ENCODE data around the gene ZNF740.
"Not testable (repeated sequence)": the region's sequence is repeated elsewhere in the genome, so short reads cannot be mapped to it uniquely, and the experiment has no call there.

Gene ZNF740

DNA sequence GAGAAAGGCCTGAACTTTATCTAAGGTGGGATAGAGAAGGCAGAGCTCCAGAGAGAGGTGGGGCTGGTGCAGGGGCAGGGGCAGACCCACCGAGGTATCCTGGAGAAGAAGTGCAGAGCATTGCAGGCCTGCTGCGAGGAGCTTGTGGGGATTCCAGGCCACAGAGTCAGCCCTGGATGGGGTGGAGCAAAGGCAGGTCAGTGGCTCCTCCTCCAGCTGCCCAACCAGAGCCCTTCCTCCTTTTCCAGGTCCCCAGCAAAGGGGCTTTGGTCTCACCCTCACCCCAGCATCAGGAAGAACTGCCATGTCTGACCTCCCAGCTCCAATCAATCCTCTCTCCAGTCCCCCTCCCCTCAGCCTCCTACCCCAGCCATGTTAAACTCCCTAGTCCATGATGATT, 19.8 kb upstream of the ZNF740 start:
- FAIRE-seq, result no peak
- DNase-seq (ENCODE audit: insufficient read length), result no peak
- TF ChIP-seq TAF1 (IDR thresholded peaks at IDR 0.05; ENCODE audit: borderline replicate concordance, low read depth, low read length) (no peak), POLR2AphosphoS5 (IDR thresholded peaks at IDR 0.05; ENCODE audit: low read depth, low read length) (no peak)

DNA sequence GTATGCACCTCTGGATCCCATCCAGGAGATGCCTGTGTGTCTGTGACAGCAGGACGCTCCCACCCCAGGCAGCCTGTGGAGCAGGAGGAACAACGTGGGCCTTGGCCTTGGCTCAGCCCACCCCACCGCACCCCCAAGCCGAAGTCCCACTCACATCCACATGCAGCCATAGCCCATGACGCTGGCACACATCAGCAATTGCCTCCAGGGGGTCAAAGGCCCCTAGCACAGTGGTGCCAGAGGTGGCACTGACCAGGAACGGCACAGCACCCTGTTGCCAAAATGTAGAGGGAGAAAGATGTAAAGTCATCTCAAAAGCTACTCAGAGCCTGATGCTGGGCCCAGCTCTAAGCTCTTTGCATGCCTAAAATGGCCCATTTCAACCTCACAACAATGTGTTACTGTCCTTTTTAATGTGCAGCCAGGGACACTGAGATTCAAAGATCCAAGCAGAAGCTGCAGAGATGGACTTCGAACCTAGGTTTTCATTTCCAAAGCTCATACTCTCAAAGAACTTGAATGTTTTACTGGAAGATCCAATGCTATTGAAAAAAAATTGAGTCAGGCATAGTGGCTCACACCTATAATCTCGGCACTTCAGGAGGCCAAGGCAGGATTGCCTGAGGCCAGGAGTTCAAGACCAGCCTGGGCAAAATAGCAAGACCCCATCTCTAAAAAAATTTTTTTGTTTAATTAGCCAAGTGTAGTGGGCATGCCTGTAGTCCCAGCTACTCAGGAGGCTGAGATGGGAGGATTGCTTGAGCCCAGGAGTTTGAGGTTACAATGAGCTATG, 19.2 kb upstream of the ZNF740 start:
- TF ChIP-seq POLR2A (IDR thresholded peaks at IDR 0.05; ENCODE audit: low read depth, low read length) (no peak), TAF1 (IDR thresholded peaks at IDR 0.05; ENCODE audit: borderline replicate concordance, low read depth, low read length) (no peak), POLR2AphosphoS5 (IDR thresholded peaks at IDR 0.05; ENCODE audit: low read depth, low read length) (no peak)
- DNase-seq (ENCODE audit: insufficient read length), result no peak
- no peak for FAIRE-seq

DNA sequence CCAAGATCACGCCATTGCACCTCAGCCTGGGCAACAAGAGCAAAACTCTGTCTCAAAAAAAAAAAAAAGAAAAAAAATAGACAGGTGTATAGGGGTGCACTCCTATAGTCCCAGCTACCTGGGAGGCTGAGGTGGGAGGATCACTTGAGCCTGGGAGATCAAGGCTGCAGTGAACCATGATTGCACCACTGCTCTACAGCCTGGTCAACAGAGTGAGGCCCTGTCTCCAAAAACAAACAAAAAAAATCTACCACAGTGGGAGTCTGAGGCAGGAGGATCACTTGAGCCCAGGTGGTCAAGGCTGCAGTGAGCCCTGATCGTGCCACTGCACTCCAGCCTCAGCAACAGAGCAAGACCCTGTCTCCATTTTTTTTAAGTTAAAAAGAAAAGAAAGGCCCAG, 17.5 kb upstream of the ZNF740 start:
- not testable (repeated sequence) for FAIRE-seq; DNase-seq (ENCODE audit: insufficient read length)

DNA sequence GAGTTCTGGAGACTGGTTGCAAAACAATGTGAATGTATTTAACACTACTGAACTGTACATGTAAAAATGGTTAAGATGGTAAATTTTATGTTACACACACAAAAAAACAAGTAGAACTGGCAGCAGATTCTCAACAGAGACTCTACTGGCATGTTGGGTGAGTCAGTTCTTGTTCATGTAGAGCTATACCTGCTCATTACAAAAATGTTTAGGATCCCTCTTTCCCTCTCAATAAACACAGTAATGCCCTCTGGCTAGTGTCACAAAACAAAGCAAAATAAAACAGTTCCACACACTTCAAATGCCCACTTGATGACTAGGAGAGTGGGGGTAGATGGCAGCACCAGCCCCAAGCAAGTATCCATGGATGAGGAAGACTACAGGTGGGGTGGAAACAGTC, 13.7 kb upstream of the ZNF740 start:
- DNase-seq (ENCODE audit: insufficient read length) (no peak), FAIRE-seq (no peak)
- no peak for TF ChIP-seq TAF1 (IDR thresholded peaks at IDR 0.05; ENCODE audit: borderline replicate concordance, low read depth, low read length)
- no peak for TF ChIP-seq POLR2AphosphoS5 (IDR thresholded peaks at IDR 0.05; ENCODE audit: low read depth, low read length)
- TF ChIP-seq POLR2A (IDR thresholded peaks at IDR 0.05; ENCODE audit: low read depth, low read length), result no peak

DNA sequence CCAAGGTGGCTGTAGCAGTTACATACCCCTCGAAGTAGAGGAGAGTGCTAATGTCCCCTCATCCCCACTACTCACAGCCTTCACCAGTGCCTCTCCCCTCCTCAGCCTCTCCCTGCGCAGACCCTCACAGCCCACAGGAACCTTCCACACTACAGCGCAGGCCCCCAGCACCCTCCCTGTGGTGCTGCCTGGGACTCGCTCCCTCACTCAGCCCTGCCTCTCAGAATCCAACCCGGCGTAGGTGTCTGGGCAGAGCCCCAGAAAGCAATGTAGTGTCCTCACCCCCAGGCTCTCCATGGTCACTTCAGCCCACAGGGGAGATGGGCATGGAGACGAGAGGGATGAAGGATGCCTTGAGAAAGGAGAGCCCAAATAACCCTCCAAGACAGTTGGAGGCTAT, 10.9 kb upstream of the ZNF740 start:
- DNase-seq (ENCODE audit: insufficient read length) (no peak), FAIRE-seq (no peak)
- TF ChIP-seq POLR2AphosphoS5 (IDR thresholded peaks at IDR 0.05; ENCODE audit: low read depth, low read length) (no peak), POLR2A (IDR thresholded peaks at IDR 0.05; ENCODE audit: low read depth, low read length) (no peak), TAF1 (IDR thresholded peaks at IDR 0.05; ENCODE audit: borderline replicate concordance, low read depth, low read length) (no peak)

DNA sequence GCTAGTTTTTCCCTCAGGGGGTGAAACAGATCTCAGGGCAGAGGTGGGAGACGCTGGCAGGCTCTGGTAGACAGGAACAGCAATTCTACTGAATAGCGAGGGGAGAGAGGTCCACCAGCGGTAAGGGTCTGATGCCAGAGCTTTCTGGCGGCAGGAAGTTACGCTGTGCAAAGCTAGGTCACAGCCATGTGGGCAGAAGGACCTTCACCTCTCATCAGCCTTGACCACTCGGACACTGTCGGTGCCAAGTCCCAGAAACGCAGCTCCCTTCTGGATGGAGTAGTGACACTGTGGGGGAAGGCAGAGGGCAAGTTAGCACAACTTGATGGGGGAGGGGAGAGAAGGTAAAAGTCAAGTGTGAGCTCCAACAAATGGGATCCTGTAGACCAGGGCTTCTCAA, 10.3 kb upstream of the ZNF740 start:
- DNase-seq (ENCODE audit: insufficient read length) (no peak), FAIRE-seq (no peak)
- TF ChIP-seq TAF1 (IDR thresholded peaks at IDR 0.05; ENCODE audit: borderline replicate concordance, low read depth, low read length), result no peak
- no peak for TF ChIP-seq POLR2A (IDR thresholded peaks at IDR 0.05; ENCODE audit: low read depth, low read length)
- no peak for TF ChIP-seq POLR2AphosphoS5 (IDR thresholded peaks at IDR 0.05; ENCODE audit: low read depth, low read length)

DNA sequence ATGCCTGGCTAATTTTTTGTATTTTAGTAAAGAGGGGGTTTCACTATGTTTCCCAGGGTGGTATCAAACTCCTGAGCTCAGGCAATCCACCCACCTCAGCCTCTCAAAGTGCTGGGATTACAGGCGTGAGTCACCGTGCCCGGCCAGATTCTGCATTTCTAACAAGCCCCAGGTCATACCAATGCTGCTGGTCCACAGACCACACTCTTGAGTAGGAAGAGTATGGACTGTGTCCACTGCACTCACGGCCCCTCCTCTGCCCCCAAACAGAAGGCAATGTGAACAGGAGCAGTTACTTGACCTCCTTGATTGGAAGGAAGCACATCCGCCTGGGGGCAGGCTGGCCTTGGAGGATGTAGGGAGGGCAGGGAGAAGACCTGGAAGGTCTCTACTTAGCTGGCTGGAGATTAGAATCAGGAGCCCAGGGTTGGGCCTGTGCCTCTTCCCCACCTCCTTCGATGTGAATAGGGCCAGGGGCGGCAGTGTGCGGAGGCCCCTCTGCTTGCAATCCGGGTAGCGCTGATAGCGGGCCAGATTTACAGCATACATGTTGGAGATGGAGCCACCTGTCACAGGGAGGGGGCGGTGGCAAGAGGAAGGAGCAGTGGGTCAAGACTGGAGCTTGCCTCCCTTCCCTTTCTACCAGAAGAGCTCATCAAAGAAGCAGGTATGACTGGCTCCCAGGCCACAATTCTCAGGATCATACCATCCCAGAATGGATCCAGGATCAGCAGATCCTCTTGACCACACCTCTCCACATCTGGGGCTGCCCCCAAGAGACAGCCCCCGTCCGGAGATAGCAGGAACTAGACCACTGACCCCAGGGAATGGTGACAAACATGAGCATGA, 9.4 kb upstream of the ZNF740 start:
- DNase-seq (ENCODE audit: insufficient read length) (no peak), FAIRE-seq (no peak)
- no peak for TF ChIP-seq POLR2A (IDR thresholded peaks at IDR 0.05; ENCODE audit: low read depth, low read length)
- no peak for TF ChIP-seq POLR2AphosphoS5 (IDR thresholded peaks at IDR 0.05; ENCODE audit: low read depth, low read length)
- TF ChIP-seq TAF1 (IDR thresholded peaks at IDR 0.05; ENCODE audit: borderline replicate concordance, low read depth, low read length), result no peak

DNA sequence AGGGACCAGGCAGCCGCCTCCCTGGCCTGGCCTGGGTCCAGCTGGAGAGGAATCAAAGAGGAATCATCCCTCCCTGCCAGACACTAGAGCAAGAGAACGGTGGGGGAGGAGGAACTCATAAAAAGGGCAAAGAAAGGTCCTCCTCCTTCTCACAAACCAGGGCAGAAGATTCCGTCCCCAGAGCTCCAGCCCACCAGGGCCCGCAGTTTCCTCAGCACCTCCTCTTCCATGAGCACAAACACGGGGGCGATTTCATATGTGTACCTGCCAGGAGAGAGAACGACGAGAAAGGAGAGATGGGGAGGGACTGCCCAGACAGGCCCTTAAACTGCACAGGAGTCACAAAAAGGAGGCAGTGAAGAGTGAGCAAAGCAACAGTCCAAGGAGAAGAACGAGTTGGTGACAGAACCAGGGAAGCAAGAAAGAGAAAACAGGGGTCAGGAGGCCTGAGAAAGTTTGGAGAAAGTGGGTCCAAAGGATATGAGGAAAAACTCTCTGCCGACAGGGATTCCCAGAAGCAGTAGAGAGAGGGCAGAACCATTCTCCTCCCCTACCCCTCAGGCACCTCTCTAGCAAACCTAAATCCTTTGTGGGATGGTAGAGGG, 8.7 kb upstream of the ZNF740 start:
- DNase-seq (ENCODE audit: insufficient read length) (no peak), FAIRE-seq (no peak)
- TF ChIP-seq POLR2A (IDR thresholded peaks at IDR 0.05; ENCODE audit: low read depth, low read length) (no peak), POLR2AphosphoS5 (IDR thresholded peaks at IDR 0.05; ENCODE audit: low read depth, low read length) (no peak), TAF1 (IDR thresholded peaks at IDR 0.05; ENCODE audit: borderline replicate concordance, low read depth, low read length) (no peak)

DNA sequence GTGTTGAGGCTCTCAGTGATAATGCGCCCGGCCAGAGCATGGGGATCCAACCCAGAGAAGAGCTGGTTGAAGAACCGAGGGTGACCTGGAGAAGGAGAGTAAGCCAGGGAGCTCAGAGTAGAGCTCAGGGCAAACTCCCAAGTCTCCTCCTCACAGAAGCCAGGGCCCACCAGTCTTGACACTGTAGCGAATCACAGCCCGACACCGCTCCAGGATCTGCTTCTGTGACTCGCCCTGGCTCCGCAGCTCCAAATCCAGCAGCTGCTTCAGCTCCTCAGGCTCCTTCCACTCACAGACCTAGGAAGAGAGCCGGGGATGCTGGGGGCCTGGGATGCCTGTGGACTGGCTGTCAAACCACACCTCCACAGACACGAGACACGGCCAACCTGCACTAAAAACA, 8.2 kb upstream of the ZNF740 start:
- FAIRE-seq (no peak), DNase-seq (ENCODE audit: insufficient read length) (no peak)
- TF ChIP-seq POLR2AphosphoS5 (IDR thresholded peaks at IDR 0.05; ENCODE audit: low read depth, low read length), result no peak
- no peak for TF ChIP-seq TAF1 (IDR thresholded peaks at IDR 0.05; ENCODE audit: borderline replicate concordance, low read depth, low read length)
- no peak for TF ChIP-seq POLR2A (IDR thresholded peaks at IDR 0.05; ENCODE audit: low read depth, low read length)

DNA sequence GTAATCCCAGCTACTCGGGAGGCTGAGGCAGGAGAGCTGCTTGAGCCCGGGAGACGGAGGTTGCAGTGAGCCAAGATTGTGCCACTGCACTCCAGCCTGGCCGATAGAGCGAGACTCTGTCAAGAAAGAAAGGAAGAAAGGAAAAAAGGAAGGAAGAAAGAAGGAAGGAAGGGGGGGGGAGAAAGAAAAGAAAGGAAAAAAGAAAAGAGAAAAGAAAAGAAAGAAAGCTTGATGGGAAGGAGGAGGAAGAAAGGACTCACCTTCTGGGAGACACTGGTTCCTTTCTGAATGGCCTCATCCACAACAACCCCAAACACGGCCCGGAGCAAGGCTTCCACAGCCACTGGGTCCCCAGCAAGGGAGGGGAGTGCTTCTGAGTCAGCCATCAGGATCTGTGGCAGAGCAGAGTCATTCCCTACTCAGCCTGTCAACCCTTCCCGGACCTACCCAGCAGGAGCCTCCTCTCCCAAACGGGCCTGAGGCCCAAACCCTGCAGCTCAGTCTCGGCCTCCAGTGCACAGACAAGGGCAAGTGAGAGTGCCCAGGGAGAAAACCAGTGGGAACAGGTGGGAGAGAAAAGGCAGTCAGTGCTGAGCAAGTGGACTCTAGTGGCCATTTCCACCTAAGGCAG, 7.3 kb upstream of the ZNF740 start:
- DNase-seq (ENCODE audit: insufficient read length) (no peak), FAIRE-seq (no peak)
- no peak for TF ChIP-seq POLR2AphosphoS5 (IDR thresholded peaks at IDR 0.05; ENCODE audit: low read depth, low read length)
- TF ChIP-seq TAF1 (IDR thresholded peaks at IDR 0.05; ENCODE audit: borderline replicate concordance, low read depth, low read length), result no peak
- no peak for TF ChIP-seq POLR2A (IDR thresholded peaks at IDR 0.05; ENCODE audit: low read depth, low read length)

DNA sequence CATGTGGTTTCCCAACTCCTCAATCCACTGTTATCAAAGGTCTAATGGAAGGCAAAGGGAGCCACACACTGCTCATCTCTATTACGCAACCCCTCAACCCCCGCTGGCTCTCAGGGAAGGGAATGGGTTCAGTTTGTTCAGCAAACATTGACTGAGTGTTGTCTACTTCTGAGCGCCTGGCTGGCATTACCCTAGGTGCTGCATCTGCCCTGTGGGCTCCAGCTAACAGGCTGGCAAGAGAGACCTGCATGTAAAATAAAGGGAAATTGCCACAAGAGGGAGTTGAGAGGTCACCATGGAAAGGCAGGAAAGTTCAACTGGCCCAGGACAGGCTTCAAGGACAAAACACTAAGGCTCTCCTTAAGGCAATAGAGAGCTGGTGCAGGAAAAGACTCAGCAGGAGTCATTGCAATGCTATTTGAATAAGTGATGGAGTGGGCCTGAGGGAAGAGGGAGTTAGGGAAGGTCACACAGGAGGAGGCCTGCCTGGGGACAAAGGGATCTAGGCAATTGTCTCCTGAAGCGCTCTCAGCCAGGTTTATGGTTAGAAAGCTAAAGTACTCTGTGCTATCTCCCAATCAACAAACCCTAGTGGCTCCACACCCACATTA, 5.5 kb upstream of the ZNF740 start:
- no peak for FAIRE-seq
- no peak for TF ChIP-seq POLR2AphosphoS5 (IDR thresholded peaks at IDR 0.05; ENCODE audit: low read depth, low read length)
- TF ChIP-seq TAF1 (IDR thresholded peaks at IDR 0.05; ENCODE audit: borderline replicate concordance, low read depth, low read length), result no peak
- TF ChIP-seq POLR2A (IDR thresholded peaks at IDR 0.05; ENCODE audit: low read depth, low read length), result no peak
- DNase-seq (ENCODE audit: insufficient read length), result no peak

All from GM12892 (cell line).